ENCODE results near the gene DPH1.

DNA sequence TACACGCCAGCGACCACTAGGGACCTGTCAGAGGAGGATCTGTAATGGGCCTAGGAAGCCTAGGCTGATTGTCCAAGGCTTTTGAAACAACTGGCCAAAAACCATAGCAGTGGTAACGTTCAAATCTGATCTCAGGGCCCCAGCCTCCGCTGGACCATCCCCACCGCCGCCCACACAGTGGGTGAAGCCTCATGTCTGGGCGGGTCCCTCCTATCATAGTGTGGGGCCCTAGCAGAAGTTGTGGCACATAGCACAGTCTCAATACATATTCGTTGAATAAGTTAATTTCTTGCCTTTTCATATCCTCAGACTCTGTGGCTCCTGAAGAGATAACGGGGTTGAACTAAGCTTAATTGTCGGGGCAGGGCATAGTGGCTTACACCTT is 818 bp downstream of the DPH1 start:
- TF ChIP-seq CTCF (IDR thresholded peaks at IDR 0.05) (peak in 1 of 3 experiments; percentile 29), POLR2A (IDR thresholded peaks at IDR 0.05; ENCODE audit: low read depth) (no peak)

Measured in esophagus muscularis mucosa (tissue), 3 donors.